WTC11 (cell line): ENCODE measurements around the gene CYP2B6. TPM values are rescaled to one million over a fixed set of nuclear protein-coding genes. Genes with fewer than 3 reads are reported as not detected.
A peak's percentile ranks its signal among the peaks of the same experiment; 100 is the strongest.
"Not testable (repeated sequence)": the region's sequence is repeated elsewhere in the genome, so short reads cannot be mapped to it uniquely, and the experiment has no call there.

Experiments used
- ATAC-seq: fragments of 200-7000 bp; cut with Tn5 transposase; 2 replicates; pipeline ENCODE4 v1.10.0; 2021; ENCODE audit warnings: mild to moderate bottlenecking, moderate library complexity
- CTCF ChIA-PET: fragments of 300-600 bp; sonication (Branson Sonifier 250); formaldehyde crosslinking; loops from one replicate; lab custom pipeline; 2021; ENCODE audit warnings: antibody characterized with exemption; lab: Charles Lee
- POLR2A ChIA-PET: fragments of 350-600 bp; sonication (Branson Sonifier 250); formaldehyde crosslinking; loops from one replicate; lab custom pipeline; 2021; ENCODE audit warnings: antibody characterized with exemption; lab: Charles Lee
- DNase-seq: peaks from one replicate; pipeline ENCODE4 v3.0.0; 2021; ENCODE audit warnings: low spot score
- H3K27ac Mint-ChIP-seq: 2 replicates; pipeline ENCODE4 v1.8.0; 2021; ENCODE audit warnings: mixed read lengths
- H3K27me3 Mint-ChIP-seq: 2 replicates; pipeline ENCODE4 v1.8.0; 2021; ENCODE audit warnings: low read depth, mild to moderate bottlenecking, moderate library complexity, mixed read lengths
- H3K36me3 Mint-ChIP-seq: 2 replicates; pipeline ENCODE4 v1.8.0; 2021; ENCODE audit warnings: mixed read lengths
- H3K4me1 Mint-ChIP-seq: 2 replicates; pipeline ENCODE4 v1.8.0; 2022; ENCODE audit warnings: mixed read lengths
- H3K4me3 Mint-ChIP-seq: 2 replicates; pipeline ENCODE4 v1.8.0; 2021; ENCODE audit warnings: mild to moderate bottlenecking, moderate library complexity, mixed read lengths
- H3K9me3 Mint-ChIP-seq: 2 replicates; pipeline ENCODE4 v1.8.0; 2021; ENCODE audit warnings: mixed read lengths
- CBFB ChIP-seq: sonication (generic); formaldehyde crosslinking; IDR thresholded peaks from 2 replicates; pipeline ENCODE4 v1.8.1; 2022; ENCODE audit warnings: mild to moderate bottlenecking, low read depth, missing genetic modification reagents
- CREM ChIP-seq: sonication (generic); formaldehyde crosslinking; IDR thresholded peaks from 2 replicates; pipeline ENCODE4 v1.8.1; 2022; ENCODE audit warnings: mild to moderate bottlenecking, missing genetic modification reagents, moderate library complexity
- FOXK1 ChIP-seq: sonication (generic); formaldehyde crosslinking; IDR thresholded peaks from 2 replicates; pipeline ENCODE4 v1.8.0; 2022; ENCODE audit warnings: mild to moderate bottlenecking, moderate library complexity, missing genetic modification reagents
- FOXP1 ChIP-seq: sonication (generic); formaldehyde crosslinking; IDR thresholded peaks from 2 replicates; pipeline ENCODE4 v1.8.0; 2022; ENCODE audit warnings: missing genetic modification reagents, mild to moderate bottlenecking, moderate library complexity, borderline replicate concordance
- GRHL2 ChIP-seq: fragments of 250-450 bp; sonication (Bioruptor Pico); IDR thresholded peaks from 2 replicates; pipeline ENCODE4 v1.8.0; 2022; ENCODE audit warnings: mild to moderate bottlenecking, moderate library complexity; ENCODE audit not compliant: insufficient replicate concordance, severe bottlenecking
- GTF2I ChIP-seq: fragments of 250-450 bp; sonication (Bioruptor Pico); conservative IDR thresholded peaks from 2 replicates; pipeline ENCODE4 v1.4.0; 2021; ENCODE audit warnings: mild to moderate bottlenecking
- HMGA2 ChIP-seq: fragments of 250-450 bp; sonication (Bioruptor Pico); IDR thresholded peaks from 2 replicates; pipeline ENCODE4 v1.4.0; 2021; ENCODE audit warnings: mild to moderate bottlenecking, moderate library complexity
- MYBL2 ChIP-seq: sonication (generic); formaldehyde crosslinking; IDR thresholded peaks from 2 replicates; pipeline ENCODE4 v1.8.1; 2023; ENCODE audit warnings: mild to moderate bottlenecking, moderate library complexity, missing genetic modification reagents
- NFATC4 ChIP-seq: fragments of 250-450 bp; sonication (Bioruptor Pico); IDR thresholded peaks from 2 replicates; pipeline ENCODE4 v1.9.0; 2021; ENCODE audit warnings: mild to moderate bottlenecking
- NFE2L1 ChIP-seq: sonication (generic); formaldehyde crosslinking; IDR thresholded peaks from 2 replicates; pipeline ENCODE4 v1.8.1; 2023; ENCODE audit warnings: missing genetic modification reagents
- NR2C2 ChIP-seq: sonication (generic); formaldehyde crosslinking; IDR thresholded peaks from 2 replicates; pipeline ENCODE4 v1.8.0; 2022; ENCODE audit warnings: mild to moderate bottlenecking, missing genetic modification reagents
- NR3C1 ChIP-seq: sonication (generic); formaldehyde crosslinking; conservative IDR thresholded peaks from 2 replicates; pipeline ENCODE4 v1.8.1; 2023; ENCODE audit warnings: low read depth, mild to moderate bottlenecking, missing genetic modification reagents
- OVOL2 ChIP-seq: fragments of 250-450 bp; sonication (Bioruptor Pico); IDR thresholded peaks from 2 replicates; pipeline ENCODE4 v1.9.0; 2021; ENCODE audit warnings: mild to moderate bottlenecking, borderline replicate concordance
- RELA ChIP-seq: sonication (generic); formaldehyde crosslinking; IDR thresholded peaks from 2 replicates; pipeline ENCODE4 v1.8.1; 2022; ENCODE audit warnings: missing genetic modification reagents, mild to moderate bottlenecking, borderline replicate concordance
- RORB ChIP-seq: fragments of 250-450 bp; sonication (Bioruptor Pico); IDR thresholded peaks from 2 replicates; pipeline ENCODE4 v1.9.0; 2021; ENCODE audit warnings: mild to moderate bottlenecking
- SOX15 ChIP-seq: fragments of 250-450 bp; sonication (Bioruptor Pico); IDR thresholded peaks from 2 replicates; pipeline ENCODE4 v1.9.0; 2021; ENCODE audit warnings: mild to moderate bottlenecking
- TCF7 ChIP-seq: sonication (generic); formaldehyde crosslinking; IDR thresholded peaks from 2 replicates; pipeline ENCODE4 v1.8.0; 2022; ENCODE audit warnings: mild to moderate bottlenecking, low read depth, missing genetic modification reagents, moderate library complexity
- ZBTB21 ChIP-seq: sonication (generic); formaldehyde crosslinking; IDR thresholded peaks from 2 replicates; pipeline ENCODE4 v1.8.1; 2023; ENCODE audit warnings: mild to moderate bottlenecking, missing genetic modification reagents, borderline replicate concordance
- ZNF219 ChIP-seq: sonication (generic); formaldehyde crosslinking; IDR thresholded peaks from 2 replicates; pipeline ENCODE4 v1.8.0; 2023; ENCODE audit warnings: missing genetic modification reagents, mild to moderate bottlenecking, borderline replicate concordance
- ZNF232 ChIP-seq: sonication (generic); formaldehyde crosslinking; IDR thresholded peaks from 2 replicates; pipeline ENCODE4 v1.8.0; 2022; ENCODE audit warnings: mild to moderate bottlenecking, missing genetic modification reagents
- ZNF317 ChIP-seq: sonication (generic); formaldehyde crosslinking; IDR thresholded peaks from 2 replicates; pipeline ENCODE4 v1.8.1; 2023; ENCODE audit warnings: low read depth, mild to moderate bottlenecking, moderate library complexity, missing genetic modification reagents, borderline replicate concordance
- total RNA-seq: library from RNA; stranded (reverse); gene quantifications from 3 replicates; pipeline ENCODE4 v1.2.3, GENCODE V29; 2021
- TF ChIP-seq, protein P1 (sequence below): sonication (generic); formaldehyde crosslinking; IDR thresholded peaks from 2 replicates; pipeline ENCODE4 v1.8.1; 2022; ENCODE audit warnings: missing genetic modification reagents, borderline replicate concordance
- TF ChIP-seq, protein P2 (sequence below): sonication (generic); formaldehyde crosslinking; IDR thresholded peaks from 2 replicates; pipeline ENCODE4 v1.8.0; 2023; ENCODE audit warnings: missing genetic modification reagents
- TF ChIP-seq, protein P3 (sequence below): fragments of 250-450 bp; sonication (Bioruptor Pico); IDR thresholded peaks from 2 replicates; pipeline ENCODE4 v1.9.0; 2021; ENCODE audit warnings: moderate library complexity, mild to moderate bottlenecking, inconsistent platforms, borderline replicate concordance

Gene CYP2B6
- total RNA-seq, 1 experiment from 2014 or later, result 10.3 TPM

DNA sequence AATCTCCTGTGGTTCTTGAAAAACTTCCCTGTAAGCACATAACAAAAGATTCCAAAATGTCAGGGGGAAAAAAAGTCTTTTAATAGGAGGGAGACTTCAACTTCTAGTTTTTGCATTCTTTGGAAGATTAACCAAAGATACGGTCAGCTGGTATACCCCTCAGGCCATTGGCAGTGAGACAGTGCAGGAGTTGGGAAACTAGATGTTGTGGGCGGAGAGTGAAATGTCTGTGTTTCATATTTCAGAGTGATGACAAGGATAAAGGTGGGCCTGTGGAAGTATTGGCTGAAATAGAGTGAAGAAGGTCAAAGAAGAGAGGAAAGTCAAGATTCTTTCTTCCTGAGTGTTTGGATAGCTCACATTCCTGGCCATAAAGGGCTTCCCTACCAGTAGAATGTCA lies 40.8 kb downstream of the CYP2B6 start:
- Mint-ChIP-seq H3K27ac (no peak overlapping the region), H3K9me3 (peaks cover 18% of the 10 kb centered on the region), H3K36me3 (peaks cover 5% of the 10 kb centered on the region), H3K4me1 (peaks cover 25% of the 10 kb centered on the region), H3K4me3 (no peak overlapping the region), H3K27me3 (peaks cover 15% of the 10 kb centered on the region)
- ChIA-PET POLR2A (no interaction called here), CTCF (interaction anchor here (1.0 kb wide), 1 partner anchor 99 kb away, joined by 3 read pairs; no protein-coding TSS in a partner anchor)
- TF ChIP-seq, protein P1, sequence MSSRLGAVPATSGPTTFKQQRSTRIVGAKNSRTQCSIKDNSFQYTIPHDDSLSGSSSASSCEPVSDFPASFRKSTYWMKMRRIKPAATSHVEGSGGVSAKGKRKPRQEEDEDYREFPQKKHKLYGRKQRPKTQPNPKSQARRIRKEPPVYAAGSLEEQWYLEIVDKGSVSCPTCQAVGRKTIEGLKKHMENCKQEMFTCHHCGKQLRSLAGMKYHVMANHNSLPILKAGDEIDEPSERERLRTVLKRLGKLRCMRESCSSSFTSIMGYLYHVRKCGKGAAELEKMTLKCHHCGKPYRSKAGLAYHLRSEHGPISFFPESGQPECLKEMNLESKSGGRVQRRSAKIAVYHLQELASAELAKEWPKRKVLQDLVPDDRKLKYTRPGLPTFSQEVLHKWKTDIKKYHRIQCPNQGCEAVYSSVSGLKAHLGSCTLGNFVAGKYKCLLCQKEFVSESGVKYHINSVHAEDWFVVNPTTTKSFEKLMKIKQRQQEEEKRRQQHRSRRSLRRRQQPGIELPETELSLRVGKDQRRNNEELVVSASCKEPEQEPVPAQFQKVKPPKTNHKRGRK (CRISPR knock-in tag), result no peak
- TF ChIP-seq ZNF232 (CRISPR knock-in tag), result no peak
- no peak for TF ChIP-seq SOX15 (CRISPR knock-in tag)
- no peak for TF ChIP-seq NFATC4 (CRISPR knock-in tag)
- TF ChIP-seq, protein P2, sequence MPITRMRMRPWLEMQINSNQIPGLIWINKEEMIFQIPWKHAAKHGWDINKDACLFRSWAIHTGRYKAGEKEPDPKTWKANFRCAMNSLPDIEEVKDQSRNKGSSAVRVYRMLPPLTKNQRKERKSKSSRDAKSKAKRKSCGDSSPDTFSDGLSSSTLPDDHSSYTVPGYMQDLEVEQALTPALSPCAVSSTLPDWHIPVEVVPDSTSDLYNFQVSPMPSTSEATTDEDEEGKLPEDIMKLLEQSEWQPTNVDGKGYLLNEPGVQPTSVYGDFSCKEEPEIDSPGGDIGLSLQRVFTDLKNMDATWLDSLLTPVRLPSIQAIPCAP, result no peak
- no peak for TF ChIP-seq HMGA2 (CRISPR knock-in tag)
- no peak for TF ChIP-seq ZBTB21 (CRISPR knock-in tag)
- no peak for TF ChIP-seq RORB (CRISPR knock-in tag)
- no peak for TF ChIP-seq CBFB (CRISPR knock-in tag)
- no peak for TF ChIP-seq GTF2I
- no peak for TF ChIP-seq NR3C1
- TF ChIP-seq ZNF219, result no peak
- TF ChIP-seq TCF7 (CRISPR knock-in tag), result no peak
- no peak for TF ChIP-seq NFE2L1 (CRISPR knock-in tag)
- no peak for TF ChIP-seq OVOL2 (CRISPR knock-in tag)
- TF ChIP-seq NR2C2, result no peak
- TF ChIP-seq GRHL2, result no peak
- no peak for TF ChIP-seq MYBL2 (CRISPR knock-in tag)
- TF ChIP-seq, protein P3, sequence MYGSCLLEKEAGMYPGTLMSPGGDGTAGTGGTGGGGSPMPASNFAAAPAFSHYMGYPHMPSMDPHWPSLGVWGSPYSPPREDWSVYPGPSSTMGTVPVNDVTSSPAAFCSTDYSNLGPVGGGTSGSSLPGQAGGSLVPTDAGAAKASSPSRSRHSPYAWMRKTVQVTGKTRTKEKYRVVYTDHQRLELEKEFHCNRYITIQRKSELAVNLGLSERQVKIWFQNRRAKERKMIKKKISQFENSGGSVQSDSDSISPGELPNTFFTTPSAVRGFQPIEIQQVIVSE (CRISPR knock-in tag), result no peak
- TF ChIP-seq CREM, result no peak
- ATAC-seq (no peak), DNase-seq (no peak)

DNA sequence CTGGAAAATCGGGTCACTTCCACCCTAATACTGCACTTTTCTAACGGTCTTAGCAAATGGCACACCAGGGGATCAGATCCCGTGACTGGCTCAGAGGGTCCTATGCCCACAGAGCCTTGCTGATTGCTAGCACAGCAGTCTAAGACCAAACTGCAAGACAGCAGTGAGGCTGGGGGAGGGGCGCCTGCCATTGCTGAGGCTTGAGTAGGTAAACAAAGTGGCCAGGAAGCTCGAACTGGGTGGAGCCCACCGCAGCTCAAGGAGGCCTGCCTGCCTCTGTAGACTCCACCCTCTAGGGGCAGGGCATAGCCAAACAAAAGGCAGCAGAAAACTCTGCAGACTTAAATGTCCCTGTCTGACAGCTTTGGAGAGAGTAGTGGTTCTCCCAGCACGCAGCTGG lies 42.2 kb downstream of the CYP2B6 start:
- Mint-ChIP-seq H3K9me3 (peaks cover 18% of the 10 kb centered on the region), H3K4me1 (peaks cover 25% of the 10 kb centered on the region), H3K27me3 (peaks cover 14% of the 10 kb centered on the region)
- H3K27ac Mint-ChIP-seq, ATAC-seq, H3K4me3 Mint-ChIP-seq, POLR2A ChIA-PET, H3K36me3 Mint-ChIP-seq: not testable (repeated sequence)
- CTCF ChIA-PET, result interaction anchor here (1.1 to 1.6 kb wide), 3 partner anchors 58 to 111 kb away, joined by 3 to 5 read pairs (median 4); no protein-coding TSS in a partner anchor
- peak; percentile 45 for DNase-seq
- TF ChIP-seq FOXK1 (CRISPR knock-in tag), result peak; percentile 53; the same call in 1 of the 2 replicates
- 0 out of 2 replicates have a peak, but pooled peaks have one; percentile 22 for TF ChIP-seq FOXP1

DNA sequence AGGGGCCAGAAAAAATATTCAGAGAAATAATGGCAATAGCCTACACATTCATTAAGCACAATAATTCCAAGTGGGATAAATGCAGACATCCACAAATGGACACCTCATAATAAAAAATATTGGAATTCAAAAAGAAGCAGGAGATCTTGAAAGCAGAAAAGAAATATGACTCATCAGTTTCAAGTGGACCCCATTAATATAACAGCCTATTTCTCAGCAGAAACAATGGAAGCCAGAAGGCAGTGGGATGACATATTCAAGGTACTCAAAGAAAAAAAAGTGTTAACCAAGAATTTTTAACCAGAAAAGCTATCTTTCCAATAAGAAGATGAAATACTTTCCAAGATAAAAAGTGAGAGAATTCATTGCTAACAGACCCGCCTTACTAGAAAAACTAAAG lies 48.7 kb downstream of the CYP2B6 start:
- ATAC-seq (no peak), DNase-seq (no peak)
- H3K4me3 Mint-ChIP-seq, result no peak overlapping the region
- peaks cover 18% of the 10 kb centered on the region for H3K9me3 Mint-ChIP-seq
- no peak overlapping the region for H3K27ac Mint-ChIP-seq
- ChIA-PET CTCF (no interaction called here), POLR2A (no interaction called here)
- peaks cover 11% of the 10 kb centered on the region for H3K27me3 Mint-ChIP-seq
- TF ChIP-seq ZNF317 (peak; percentile 92), RELA (CRISPR knock-in tag) (no peak)
- H3K4me1 Mint-ChIP-seq, result no peaks in the 10 kb centered on the region
- H3K36me3 Mint-ChIP-seq, result peaks cover 7% of the 10 kb centered on the region; the same call in 1 of the 2 replicates
